22Rv1 (cell line): ENCODE results near the gene TK1.

Experiments
- CTCF ChIP-seq: fragments of 450-650 bp; IDR thresholded peaks from 2 replicates; pipeline ENCODE4 v1.5.1; 2017; ENCODE audit warnings: mild to moderate bottlenecking
- ZFX ChIP-seq: fragments of 450-650 bp; IDR thresholded peaks from 2 replicates; pipeline ENCODE4 v1.6.1; 2017; ENCODE audit warnings: antibody characterized with exemption, borderline replicate concordance

GRCh38 chr17:78210111-78210510, 23.3 kb upstream of the TK1 start:
- TF ChIP-seq CTCF (no peak), ZFX (no peak)
